ENCODE measurements around the gene ATP5PD.
"Not testable (repeated sequence)": the region's sequence is repeated elsewhere in the genome, so short reads cannot be mapped to it uniquely, and the experiment has no call there.

Gene ATP5PD

GRCh38 chr17:75049057-75049456 is 2.3 kb upstream of the ATP5PD start:
- DNase-seq: no peak

GRCh38 chr17:75048249-75048878 is 1.6 kb upstream of the ATP5PD start:
- DNase-seq: no peak

- DNase-seq: peak in 2 of 5 experiments; percentile 15 to 35
Measured at GRCh38 chr17:75047398-75048098, 779 bp upstream of the ATP5PD start.

GRCh38 chr17:75045946-75046406 is 793 bp downstream of the ATP5PD start:
- DNase-seq: not testable (repeated sequence)

GRCh38 chr17:75044716-75045115 is 2.1 kb downstream of the ATP5PD start:
- no peak for DNase-seq

- DNase-seq: not testable (repeated sequence)
Measured at GRCh38 chr17:75043789-75044188, 3.0 kb downstream of the ATP5PD start.

- DNase-seq: no peak
Measured at GRCh38 chr17:75041656-75042280, 5.0 kb downstream of the ATP5PD start.

- DNase-seq: no peak
Measured at GRCh38 chr17:75039238-75039637, 7.5 kb downstream of the ATP5PD start.

GRCh38 chr17:75036643-75037268 is 10.0 kb downstream of the ATP5PD start:
- DNase-seq: peak; percentile 54 to 97 (median 84)

- DNase-seq: peak; percentile 22 to 89 (median 64)
Measured at GRCh38 chr17:75034236-75034908, 12.4 kb downstream of the ATP5PD start.

GRCh38 chr17:75033346-75034235 is 13.2 kb downstream of the ATP5PD start:
- peak; percentile 41 to 87 (median 73) for DNase-seq

- DNase-seq: peak in 1 of 5 experiments; percentile 25
Measured at GRCh38 chr17:75032720-75033280, 14.0 kb downstream of the ATP5PD start.

GRCh38 chr17:75031972-75032719 is 14.6 kb downstream of the ATP5PD start:
- DNase-seq: peak in 4 of 5 experiments; percentile 36 to 69 (median 50)

- DNase-seq: no peak
Measured at GRCh38 chr17:75030161-75030560, 16.6 kb downstream of the ATP5PD start.

GRCh38 chr17:75026650-75027049 is 20.1 kb downstream of the ATP5PD start:
- DNase-seq: not testable (repeated sequence)

- DNase-seq: not testable (repeated sequence)
Measured at GRCh38 chr17:75025398-75025734, 21.4 kb downstream of the ATP5PD start.

- peak in 2 of 5 experiments; percentile 34 to 40 for DNase-seq
Measured at GRCh38 chr17:75024686-75025397, 21.9 kb downstream of the ATP5PD start.

GRCh38 chr17:75020331-75021110 is 26.2 kb downstream of the ATP5PD start:
- DNase-seq: no peak

- no peak for DNase-seq
Measured at GRCh38 chr17:75019710-75020109, 27.1 kb downstream of the ATP5PD start.
